Brain microvascular endothelial cell (primary cell): ENCODE measurements around the gene ARL11.

Source experiments
- DNase-seq: peaks from one replicate; pipeline ENCODE4 v3.0.0-alpha.2; 2020
- H3K27ac ChIP-seq: fragments of 250-450 bp; sonication (Bioruptor Pico); 2 replicates; pipeline ENCODE4 v1.5.1; 2020; ENCODE audit warnings: mild to moderate bottlenecking, moderate library complexity
- H3K27me3 ChIP-seq: fragments of 250-450 bp; sonication (Bioruptor Pico); replicated peaks from 2 replicates; pipeline ENCODE4 v1.5.1; 2020; ENCODE audit warnings: mild to moderate bottlenecking
- H3K36me3 ChIP-seq: fragments of 250-450 bp; sonication (Bioruptor Pico); replicated peaks from 2 replicates; pipeline ENCODE4 v1.5.1; 2020; ENCODE audit warnings: mild to moderate bottlenecking
- H3K4me3 ChIP-seq: 2 replicates; pipeline ENCODE4 v1.5.1; 2011; ENCODE audit warnings: low read depth, mild to moderate bottlenecking, control low read depth, low read length, moderate library complexity
- CTCF ChIP-seq: IDR thresholded peaks from 2 replicates; pipeline ENCODE4 v1.5.1; 2011; ENCODE audit warnings: low read depth, mild to moderate bottlenecking, moderate library complexity, low read length, control low read depth, inconsistent platforms; ENCODE audit errors: missing control alignments
- in situ Hi-C: cut with HindIII; loops from 2 replicates; pipeline ENCODE4 v1.10.0; 2017; ENCODE audit warnings: low sequenced_read_pairs, low pct_ligation_motif_present

The ARL11 gene

DNA sequence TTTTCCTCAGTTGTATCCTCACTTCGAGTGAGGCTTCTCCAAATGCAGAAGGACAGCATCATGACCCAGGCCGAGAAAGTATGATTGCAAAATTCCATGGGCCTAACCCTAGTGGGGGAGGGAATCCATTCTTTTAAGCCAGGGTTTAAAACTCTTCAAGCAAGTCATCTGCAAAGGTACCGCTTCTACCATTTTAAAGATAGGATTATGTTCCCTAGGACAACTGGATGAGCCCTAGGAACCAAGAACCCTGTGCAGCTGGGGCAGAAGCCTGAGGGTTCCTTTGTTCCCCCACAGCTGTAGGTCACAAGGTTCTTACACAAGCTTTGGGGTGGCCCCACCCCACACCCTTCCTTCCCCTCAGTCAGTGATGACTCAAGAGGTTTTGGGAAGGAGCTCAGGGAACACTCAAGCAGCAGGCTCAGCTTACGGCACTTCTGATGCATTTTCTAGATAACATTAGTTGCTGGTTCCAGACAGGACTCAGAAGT lies 13.5 kb downstream of the ARL11 start:
- peak; percentile 45 for DNase-seq
- no peaks in the 10 kb centered on the region for H3K27me3 ChIP-seq
- TF ChIP-seq CTCF, result no peak
- no peaks in the 10 kb centered on the region for H3K36me3 ChIP-seq
- no peak overlapping the region for H3K4me3 ChIP-seq
- no peak overlapping the region for H3K27ac ChIP-seq
- in situ Hi-C loops, result no loop called here

GRCh38 chr13:49643035-49643646 lies 14.8 kb downstream of the ARL11 start:
- no peak overlapping the region for H3K4me3 ChIP-seq
- in situ Hi-C loops, result no loop called here
- no peaks in the 10 kb centered on the region for H3K36me3 ChIP-seq
- H3K27me3 ChIP-seq, result no peaks in the 10 kb centered on the region
- TF ChIP-seq CTCF, result no peak
- no peak for DNase-seq
- no peak overlapping the region for H3K27ac ChIP-seq

- no peak for DNase-seq
- in situ Hi-C loops, result no loop called here
- Histone ChIP-seq H3K36me3 (no peaks in the 10 kb centered on the region), H3K27ac (no peak overlapping the region), H3K4me3 (no peak overlapping the region), H3K27me3 (no peaks in the 10 kb centered on the region)
- no peak for TF ChIP-seq CTCF
Observed at GRCh38 chr13:49645451-49645850, 17.1 kb downstream of the ARL11 start.

GRCh38 chr13:49646688-49647087 lies 18.4 kb downstream of the ARL11 start:
- H3K36me3 ChIP-seq, result no peaks in the 10 kb centered on the region
- H3K4me3 ChIP-seq, result no peak overlapping the region
- DNase-seq, result no peak
- no peak overlapping the region for H3K27ac ChIP-seq
- TF ChIP-seq CTCF, result no peak
- in situ Hi-C loops, result no loop called here
- H3K27me3 ChIP-seq, result no peaks in the 10 kb centered on the region

DNA sequence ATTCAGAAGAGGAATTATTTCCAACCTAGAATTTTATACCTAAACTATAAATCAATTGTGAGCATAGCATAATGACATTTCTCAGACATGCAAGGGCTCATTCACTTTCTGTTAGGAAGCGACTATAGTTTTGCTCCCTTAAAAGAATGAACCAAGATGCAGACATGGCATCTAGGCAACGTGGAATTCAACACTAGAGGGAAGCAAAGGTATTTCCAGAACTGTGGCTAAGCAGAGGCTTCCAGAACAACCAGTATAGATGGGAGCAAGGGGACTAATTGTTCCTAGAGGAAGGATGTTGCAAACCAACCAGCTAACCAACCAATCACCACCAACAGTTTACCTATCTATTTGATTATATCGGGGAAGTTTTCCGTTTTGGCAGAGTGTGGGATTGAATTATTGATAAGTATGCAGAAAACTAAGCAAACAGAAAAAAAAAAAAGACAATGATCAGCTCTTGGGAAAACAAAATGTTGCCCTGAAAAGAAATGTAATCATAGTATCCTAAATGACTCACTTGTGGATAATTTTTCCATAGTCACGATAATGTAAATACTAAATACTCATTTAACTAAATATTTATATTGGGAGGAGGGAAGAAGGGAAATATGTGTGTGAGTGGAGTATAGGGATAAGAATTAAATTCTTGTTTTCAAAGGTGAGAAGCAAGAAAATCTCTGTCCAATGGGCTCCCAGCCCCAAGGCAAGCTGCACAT lies 21.1 kb downstream of the ARL11 start:
- no peaks in the 10 kb centered on the region for H3K27me3 ChIP-seq
- DNase-seq, result peak; percentile 22
- no peak overlapping the region for H3K27ac ChIP-seq
- in situ Hi-C loops, result no loop called here
- no peak overlapping the region for H3K4me3 ChIP-seq
- peak; percentile 68 for TF ChIP-seq CTCF
- no peaks in the 10 kb centered on the region for H3K36me3 ChIP-seq
